ENCODE measurements around the gene IL4R. TPM values are rescaled to one million over a fixed set of nuclear protein-coding genes. Genes with fewer than 3 reads are reported as not detected.

IL4R gene
- polyA plus RNA-seq, 1 donor from 2014 or later: 0.07 TPM

DNA sequence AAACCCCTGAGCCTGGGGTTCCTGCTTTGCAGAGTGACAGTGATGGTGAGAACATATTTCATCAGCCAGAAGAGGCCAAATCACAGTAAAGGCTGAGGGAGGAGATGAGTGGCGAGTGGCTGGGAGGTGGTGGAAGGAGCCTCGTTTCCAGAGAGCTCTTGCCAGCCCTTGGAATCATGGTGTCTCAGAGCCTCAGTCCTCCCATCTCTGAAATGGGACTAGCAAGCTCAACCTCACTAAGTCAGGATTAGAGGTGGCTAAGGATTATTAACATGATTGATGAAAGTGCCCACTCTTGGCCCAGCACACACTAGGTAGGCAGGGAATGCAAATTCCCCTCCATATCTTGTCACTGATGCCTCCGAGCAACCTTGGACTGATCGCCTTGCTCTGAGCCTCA, 43.0 kb downstream of the IL4R start:
- no peaks in the 10 kb centered on the region for H4K20me1 ChIP-seq (ENCODE audit: insufficient read depth)
- H3K4me2 ChIP-seq (ENCODE audit: low read length): no peak overlapping the region
- H3K36me3 ChIP-seq (ENCODE audit: insufficient read depth, low read length): no peaks in the 10 kb centered on the region
- no peaks in the 10 kb centered on the region for H3K27me3 ChIP-seq (ENCODE audit: insufficient read depth, low read depth, low read length)
- no peaks in the 10 kb centered on the region for H3K79me2 ChIP-seq (replicated peaks; ENCODE audit: insufficient read depth, low read length)
- no peak overlapping the region for H3K27ac ChIP-seq (ENCODE audit: low read length)
- no peaks in the 10 kb centered on the region for H3F3A ChIP-seq (ENCODE audit: insufficient read depth, low read length, poor library complexity, severe bottlenecking)
- no peak overlapping the region for H3K4me3 ChIP-seq (ENCODE audit: low read length)
- H3K9me2 ChIP-seq (ENCODE audit: insufficient read depth, low read length): no peaks in the 10 kb centered on the region
- no peak overlapping the region for H2AFZ ChIP-seq (ENCODE audit: low read depth, low read length)
- H3K9ac ChIP-seq (ENCODE audit: low read length): no peak overlapping the region
- H3K9me3 ChIP-seq (ENCODE audit: low read length): no peaks in the 10 kb centered on the region
- no peak for TF ChIP-seq POLR2AphosphoS5 (IDR thresholded peaks at IDR 0.05)
- TF ChIP-seq EZH2 (IDR thresholded peaks at IDR 0.05; ENCODE audit: borderline replicate concordance, insufficient read depth, low read length, poor library complexity, severe bottlenecking): no peak

DNA sequence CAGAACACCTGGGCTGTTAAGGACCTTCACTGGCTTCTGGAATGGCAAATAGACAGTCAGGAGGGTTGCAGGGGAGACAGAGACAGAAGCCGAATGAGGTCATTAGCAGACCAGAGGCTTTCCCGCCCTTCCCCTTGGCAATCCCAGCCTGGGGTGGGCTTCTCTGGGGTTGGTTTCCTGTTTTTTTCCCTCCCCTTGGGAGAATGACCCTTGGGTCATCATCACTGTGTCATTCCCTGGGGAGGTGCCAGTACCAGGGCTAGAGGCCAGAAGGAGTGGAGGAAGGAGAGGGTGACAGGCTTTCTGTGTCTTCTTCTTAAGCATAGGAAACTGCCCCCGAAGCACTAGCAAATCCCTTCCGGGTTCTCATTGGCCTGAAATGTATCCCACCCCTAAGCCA, 45.3 kb downstream of the IL4R start:
- H3K79me2 ChIP-seq (replicated peaks; ENCODE audit: insufficient read depth, low read length): no peaks in the 10 kb centered on the region
- no peak overlapping the region for H3K9ac ChIP-seq (ENCODE audit: low read length)
- TF ChIP-seq EZH2 (IDR thresholded peaks at IDR 0.05; ENCODE audit: borderline replicate concordance, insufficient read depth, low read length, poor library complexity, severe bottlenecking): no peak
- TF ChIP-seq, protein P1, sequence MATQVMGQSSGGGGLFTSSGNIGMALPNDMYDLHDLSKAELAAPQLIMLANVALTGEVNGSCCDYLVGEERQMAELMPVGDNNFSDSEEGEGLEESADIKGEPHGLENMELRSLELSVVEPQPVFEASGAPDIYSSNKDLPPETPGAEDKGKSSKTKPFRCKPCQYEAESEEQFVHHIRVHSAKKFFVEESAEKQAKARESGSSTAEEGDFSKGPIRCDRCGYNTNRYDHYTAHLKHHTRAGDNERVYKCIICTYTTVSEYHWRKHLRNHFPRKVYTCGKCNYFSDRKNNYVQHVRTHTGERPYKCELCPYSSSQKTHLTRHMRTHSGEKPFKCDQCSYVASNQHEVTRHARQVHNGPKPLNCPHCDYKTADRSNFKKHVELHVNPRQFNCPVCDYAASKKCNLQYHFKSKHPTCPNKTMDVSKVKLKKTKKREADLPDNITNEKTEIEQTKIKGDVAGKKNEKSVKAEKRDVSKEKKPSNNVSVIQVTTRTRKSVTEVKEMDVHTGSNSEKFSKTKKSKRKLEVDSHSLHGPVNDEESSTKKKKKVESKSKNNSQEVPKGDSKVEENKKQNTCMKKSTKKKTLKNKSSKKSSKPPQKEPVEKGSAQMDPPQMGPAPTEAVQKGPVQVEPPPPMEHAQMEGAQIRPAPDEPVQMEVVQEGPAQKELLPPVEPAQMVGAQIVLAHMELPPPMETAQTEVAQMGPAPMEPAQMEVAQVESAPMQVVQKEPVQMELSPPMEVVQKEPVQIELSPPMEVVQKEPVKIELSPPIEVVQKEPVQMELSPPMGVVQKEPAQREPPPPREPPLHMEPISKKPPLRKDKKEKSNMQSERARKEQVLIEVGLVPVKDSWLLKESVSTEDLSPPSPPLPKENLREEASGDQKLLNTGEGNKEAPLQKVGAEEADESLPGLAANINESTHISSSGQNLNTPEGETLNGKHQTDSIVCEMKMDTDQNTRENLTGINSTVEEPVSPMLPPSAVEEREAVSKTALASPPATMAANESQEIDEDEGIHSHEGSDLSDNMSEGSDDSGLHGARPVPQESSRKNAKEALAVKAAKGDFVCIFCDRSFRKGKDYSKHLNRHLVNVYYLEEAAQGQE (IDR thresholded peaks at IDR 0.05; ENCODE audit: borderline replicate concordance): no peak
- H3K4me3 ChIP-seq (ENCODE audit: low read length): no peak overlapping the region
- no peaks in the 10 kb centered on the region for H3F3A ChIP-seq (ENCODE audit: insufficient read depth, low read length, poor library complexity, severe bottlenecking)
- H4K20me1 ChIP-seq (ENCODE audit: insufficient read depth): no peaks in the 10 kb centered on the region
- no peak overlapping the region for H3K27ac ChIP-seq (ENCODE audit: low read length)
- no peak overlapping the region for H2AFZ ChIP-seq (ENCODE audit: low read depth, low read length)
- no peaks in the 10 kb centered on the region for H3K9me2 ChIP-seq (ENCODE audit: insufficient read depth, low read length)
- no peak overlapping the region for H3K4me2 ChIP-seq (ENCODE audit: low read length)
- H3K36me3 ChIP-seq (ENCODE audit: insufficient read depth, low read length): no peaks in the 10 kb centered on the region
- no peaks in the 10 kb centered on the region for H3K27me3 ChIP-seq (ENCODE audit: insufficient read depth, low read depth, low read length)
- no peaks in the 10 kb centered on the region for H3K9me3 ChIP-seq (ENCODE audit: low read length)

DNA sequence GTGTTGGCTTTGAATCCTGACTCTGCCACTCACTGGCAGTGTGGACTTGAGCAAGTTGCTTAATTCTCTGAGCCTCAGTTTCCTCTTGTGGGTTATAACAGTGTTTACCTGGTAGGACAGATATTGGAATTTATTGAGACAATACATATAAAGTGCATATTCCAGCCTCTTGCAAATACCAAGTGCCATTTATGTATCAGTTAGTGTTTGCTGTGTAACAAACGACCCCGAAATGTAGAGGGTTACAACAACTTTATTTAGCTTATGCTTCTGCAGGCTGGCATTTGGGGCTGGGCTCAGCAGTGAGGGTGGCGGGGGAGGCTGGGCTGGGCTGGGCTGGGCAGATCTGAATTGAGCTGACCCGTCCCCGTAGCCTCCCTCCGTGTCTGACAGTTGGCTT, 45.8 kb downstream of the IL4R start:
- no peak overlapping the region for H3K27ac ChIP-seq (ENCODE audit: low read length)
- no peak overlapping the region for H3K4me3 ChIP-seq (ENCODE audit: low read length)
- no peaks in the 10 kb centered on the region for H3K79me2 ChIP-seq (replicated peaks; ENCODE audit: insufficient read depth, low read length)
- no peaks in the 10 kb centered on the region for H3F3A ChIP-seq (ENCODE audit: insufficient read depth, low read length, poor library complexity, severe bottlenecking)
- H4K20me1 ChIP-seq (ENCODE audit: insufficient read depth): no peaks in the 10 kb centered on the region
- H3K36me3 ChIP-seq (ENCODE audit: insufficient read depth, low read length): no peaks in the 10 kb centered on the region
- no peaks in the 10 kb centered on the region for H3K9me3 ChIP-seq (ENCODE audit: low read length)
- no peak for TF ChIP-seq EZH2 (IDR thresholded peaks at IDR 0.05; ENCODE audit: borderline replicate concordance, insufficient read depth, low read length, poor library complexity, severe bottlenecking)
- TF ChIP-seq CTCF (IDR thresholded peaks at IDR 0.05; ENCODE audit: poor library complexity, severe bottlenecking): no peak
- no peak for TF ChIP-seq RAD21 (conservative IDR thresholded peaks at IDR 0.05)
- TF ChIP-seq EP300 (conservative IDR thresholded peaks at IDR 0.05; ENCODE audit: poor library complexity, severe bottlenecking): no peak
- no peak for TF ChIP-seq TAF1 (IDR thresholded peaks at IDR 0.05; ENCODE audit: low read depth)
- no peak for TF ChIP-seq SMC3 (conservative IDR thresholded peaks at IDR 0.05; ENCODE audit: poor library complexity)
- H3K9me2 ChIP-seq (ENCODE audit: insufficient read depth, low read length): no peaks in the 10 kb centered on the region
- no peak overlapping the region for H3K4me2 ChIP-seq (ENCODE audit: low read length)
- H3K27me3 ChIP-seq (ENCODE audit: insufficient read depth, low read depth, low read length): no peaks in the 10 kb centered on the region
- no peak overlapping the region for H3K9ac ChIP-seq (ENCODE audit: low read length)
- no peak overlapping the region for H2AFZ ChIP-seq (ENCODE audit: low read depth, low read length)
